ENCODE results near the gene P2RX7. TPM values are rescaled to one million over a fixed set of nuclear protein-coding genes. Genes with fewer than 3 reads are reported as not detected.

Gene P2RX7
- total and polyA plus RNA-seq, 9 of the 15 experiments (the other 6 are each of a cell fraction or from before 2014, with no cell fraction given) = 0.04 to 0.65 (median 0.30) TPM

- FAIRE-seq (no peak), ATAC-seq (no peak), DNase-seq (ENCODE audit: extremely low read depth in 1 of 4, low spot score in 3 of 4) (no peak)
- Histone ChIP-seq H2AFZ (ENCODE audit: low read depth, low read length) (no peak overlapping the region), H3K36me3 (ENCODE audit: control insufficient read depth, insufficient read depth, low read length) (no peaks in the 10 kb centered on the region), H3K4me3 (no peak overlapping the region), H3K27me3 (ENCODE audit: control insufficient read depth in 2 of 2, insufficient read depth in 2 of 2, low read length in 2 of 2) (no peaks in the 10 kb centered on the region), H4K20me1 (replicated peaks; ENCODE audit: control insufficient read depth, insufficient read depth, low read length) (no peaks in the 10 kb centered on the region), H3K4me2 (ENCODE audit: insufficient read depth, low read length) (no peak overlapping the region), H3K9me1 (ENCODE audit: control insufficient read depth, insufficient read depth, low read length) (no peaks in the 10 kb centered on the region), H3K9ac (ENCODE audit: insufficient read depth in 1 of 2, low read depth in 2 of 2, low read length in 2 of 2) (no peak overlapping the region), H3K9me3 (replicated peaks; ENCODE audit: control insufficient read depth, insufficient read depth, low read depth, low read length) (no peaks in the 10 kb centered on the region), H3K79me2 (ENCODE audit: control insufficient read depth, insufficient read depth, low read length) (no peaks in the 10 kb centered on the region), H3K27ac (ENCODE audit: extremely low read depth, low read depth, low read length) (no peak overlapping the region), H3K4me1 (replicated peaks in 1 of 2; ENCODE audit: control insufficient read depth in 2 of 2, insufficient read depth in 2 of 2, low read length in 2 of 2) (peaks cover 0 to 7% of the 10 kb centered on the region in 2 experiments; a peak in 2 of 5 replicates)
- in situ Hi-C loops (cut with MboI) = no loop called here
- POLR2A ChIA-PET = interaction anchor here (1.6 to 2.7 kb wide), 2 partner anchors 10 to 11 kb away, joined by 4 to 9 read pairs; no protein-coding TSS in a partner anchor
- no TSS peak for BruUV-seq (replicated peaks)
- CTCF ChIA-PET (ENCODE audit: low intra/inter-chr PET ratio) = no interaction called here
- intact Hi-C loops (cut with micrococcal nuclease) = no loop called here
- 76% methylated on average over 5 of the region's 5 CpGs for WGBS (ENCODE audit: insufficient coverage, low coverage, missing lambda C conversion rate)
- TF ChIP-seq ZNF609 (CRISPR knock-in tag; IDR thresholded peaks at IDR 0.05; ENCODE audit: borderline replicate concordance) = no peak
- TF ChIP-seq ZNF140 (CRISPR knock-in tag; IDR thresholded peaks at IDR 0.05) = no peak
- TF ChIP-seq ZNF316 (IDR thresholded peaks at IDR 0.05) = no peak
- no peak for TF ChIP-seq GMEB1 (CRISPR knock-in tag; IDR thresholded peaks at IDR 0.05)
- TF ChIP-seq POLR2AphosphoS5 (IDR thresholded peaks at IDR 0.05; ENCODE audit: control insufficient read depth, insufficient read depth, low read depth, low read length) = no peak
- no peak for TF ChIP-seq ZMIZ1 (IDR thresholded peaks at IDR 0.05; ENCODE audit: low read depth in 2 of 2, low read length in 2 of 2)
- no peak for TF ChIP-seq CBX2 (IDR thresholded peaks at IDR 0.05; ENCODE audit: insufficient read depth, low read length, poor library complexity, severe bottlenecking)
- no peak for TF ChIP-seq ZKSCAN1 (IDR thresholded peaks at IDR 0.05; ENCODE audit: low read depth, low read length)
- no peak for TF ChIP-seq E2F1 (CRISPR knock-in tag; IDR thresholded peaks at IDR 0.05)
Measured at GRCh38 chr12:121139286-121139685, 6.6 kb downstream of the P2RX7 start.
